ENCODE measurements around the gene UNKL.

The UNKL gene

GRCh38 chr16:1320658-1321240, 93.8 kb downstream of the UNKL start:
- DNase-seq, result no peak

GRCh38 chr16:1320097-1320496, 94.4 kb downstream of the UNKL start:
- no peak for DNase-seq

GRCh38 chr16:1319041-1319440, 95.5 kb downstream of the UNKL start:
- DNase-seq, result no peak

- DNase-seq, result no peak
These were observed 96.3 kb downstream of the UNKL start for GRCh38 chr16:1318268-1318545.

GRCh38 chr16:1317479-1318267, 96.8 kb downstream of the UNKL start:
- no peak for DNase-seq

GRCh38 chr16:1316033-1316405, 98.5 kb downstream of the UNKL start:
- no peak for DNase-seq

GRCh38 chr16:1315081-1316032, 99.1 kb downstream of the UNKL start:
- DNase-seq, result no peak

GRCh38 chr16:1314399-1315068, 100.0 kb downstream of the UNKL start:
- no peak for DNase-seq

GRCh38 chr16:1313721-1314369, 100.7 kb downstream of the UNKL start:
- no peak for DNase-seq
